Measurements from ENCODE around the gene DHRSX. TPM values are rescaled to one million over a fixed set of nuclear protein-coding genes. Genes with fewer than 3 reads are reported as not detected.

The DHRSX gene
- total and polyA plus RNA-seq, 2 of the 8 experiments (the other 6 are each of a cell fraction or from before 2014, with no cell fraction given): 35.1 to 43.4 TPM

- Histone ChIP-seq H3K79me1 (ENCODE audit: low read depth, low read length) (peaks cover 13% of the 10 kb centered on the region), H3K4me2 (ENCODE audit: insufficient read depth in 1 of 2, low read depth in 2 of 2, low read length in 2 of 2) (no peak overlapping the region), H2BK5ac (ENCODE audit: low read depth, low read length) (peak overlapping the region; percentile 21; the same call in 1 of the 2 replicates), H4K91ac (replicated peaks; ENCODE audit: insufficient read length, low read length) (no peak overlapping the region), H3K18ac (ENCODE audit: extremely low read depth, low read length) (0 out of 2 replicates have a peak overlapping the region, but pooled peaks have one; percentile 44), H4K20me1 (replicated peaks in 1 of 2; ENCODE audit: control insufficient read depth in 1 of 2, insufficient read depth in 2 of 2, low read length in 2 of 2) (peaks cover 0 to 5% of the 10 kb centered on the region in 2 experiments), H3K27ac (ENCODE audit: low read depth, low read length) (no peak overlapping the region), H2BK12ac (ENCODE audit: low read depth, low read length) (peak overlapping the region; percentile 64), H3K9me3 (ENCODE audit: insufficient read depth in 2 of 2, low read depth in 1 of 2, low read length in 1 of 2) (peaks cover 0 to under 1% of the 10 kb centered on the region in 2 experiments; a peak in 1 of 4 replicates), H4K8ac (ENCODE audit: extremely low read depth, insufficient read depth, low read length) (no peak overlapping the region), H2AK5ac (ENCODE audit: low read depth, low read length) (peak overlapping the region; percentile 94), H2BK15ac (ENCODE audit: low read length) (peak overlapping the region; percentile 50; the same call in 1 of the 2 replicates), H2BK120ac (replicated peaks; ENCODE audit: low read depth, low read length) (no peak overlapping the region), H3K4me3 (ENCODE audit: extremely low read depth in 1 of 4, insufficient read depth in 2 of 4, low read depth in 3 of 4, low read length in 4 of 4) (no peak overlapping the region), H3K4ac (replicated peaks; ENCODE audit: insufficient read length, low read depth, low read length) (no peak overlapping the region), H3K23ac (ENCODE audit: insufficient read length) (no peak overlapping the region), H3K27me3 (replicated peaks in 1 of 4; ENCODE audit: control insufficient read depth in 3 of 4, extremely low read depth in 1 of 4, insufficient read depth in 3 of 4, low read length in 3 of 4) (no peaks in the 10 kb centered on the region), H3K4me1 (replicated peaks in 1 of 4; ENCODE audit: control insufficient read depth in 3 of 4, insufficient read depth in 4 of 4, low read length in 3 of 4) (peaks cover 0 to 11% (median 5%) of the 10 kb centered on the region in 4 experiments; a peak in 4 of 7 replicates), H3K14ac (ENCODE audit: insufficient read length) (no peak overlapping the region), H3K79me2 (ENCODE audit: control insufficient read depth in 1 of 2, insufficient read depth in 2 of 2, low read length in 2 of 2) (peaks cover 4 to 80% of the 10 kb centered on the region in 2 experiments; a peak in 3 of 4 replicates), H2AFZ (ENCODE audit: low read length) (no peak overlapping the region), H3K23me2 (ENCODE audit: low read depth, low read length) (no peaks in the 10 kb centered on the region), H2BK20ac (ENCODE audit: low read length) (peak overlapping the region; percentile 67; the same call in 1 of the 2 replicates), H4K5ac (ENCODE audit: insufficient read length, low read depth, low read length) (no peak overlapping the region), H3K56ac (replicated peaks; ENCODE audit: insufficient read length, low read depth, low read length) (no peak overlapping the region), H3K36me3 (ENCODE audit: control insufficient read depth in 2 of 4, insufficient read depth in 4 of 4, low read length in 3 of 4) (no peaks in the 10 kb centered on the region; a peak in 2 of 8 replicates), H3K9ac (replicated peaks in 1 of 4; ENCODE audit: extremely low read depth in 1 of 4, low read depth in 3 of 4, low read length in 3 of 4) (no peak overlapping the region)
- no peak for TF ChIP-seq KDM4A (IDR thresholded peaks at IDR 0.05; ENCODE audit: low read depth, low read length, severe bottlenecking)
- no peak for TF ChIP-seq CTBP2 (IDR thresholded peaks at IDR 0.05; ENCODE audit: borderline replicate concordance, insufficient read depth, insufficient read length, low read length)
- TF ChIP-seq SP4 (IDR thresholded peaks at IDR 0.05; ENCODE audit: low read length): no peak
- TF ChIP-seq KDM1A (IDR thresholded peaks at IDR 0.05; ENCODE audit: borderline replicate concordance, low read length): no peak
- DNase-seq (ENCODE audit: low read depth in 1 of 2, low spot score in 2 of 2) (no peak), FAIRE-seq (no peak)
- ChIA-PET POLR2A (ENCODE audit: partially characterized antibody) (no interaction called here), CTCF (ENCODE audit: partially characterized antibody) (no interaction called here)
- 86% methylated on average over 4 of the region's 4 CpGs; no CpG with 5 or more reads in 1 of the 2 experiments for WGBS, 2 experiments (ENCODE audit: extremely low coverage in 1 of 2, insufficient coverage in 1 of 2, insufficient read length in 1 of 2, insufficient replicate concordance in 2 of 2, low coverage in 1 of 2, low lambda C conversion rate in 2 of 2, missing lambda C conversion rate in 1 of 2)
Observed at GRCh38 chrX:2452799-2453198, 48.0 kb downstream of the DHRSX start.
